IPS-NIHi7 (cell line): Measurements from ENCODE around the gene GRIA1.
"Not testable (repeated sequence)": the region's sequence is repeated elsewhere in the genome, so short reads cannot be mapped to it uniquely, and the experiment has no call there.

Experiments used
- DNase-seq: peaks from one replicate; pipeline ENCODE4 v3.0.0; 2012; ENCODE audit warnings: mixed read lengths; ENCODE audit errors: extremely low spot score

Gene GRIA1

DNA sequence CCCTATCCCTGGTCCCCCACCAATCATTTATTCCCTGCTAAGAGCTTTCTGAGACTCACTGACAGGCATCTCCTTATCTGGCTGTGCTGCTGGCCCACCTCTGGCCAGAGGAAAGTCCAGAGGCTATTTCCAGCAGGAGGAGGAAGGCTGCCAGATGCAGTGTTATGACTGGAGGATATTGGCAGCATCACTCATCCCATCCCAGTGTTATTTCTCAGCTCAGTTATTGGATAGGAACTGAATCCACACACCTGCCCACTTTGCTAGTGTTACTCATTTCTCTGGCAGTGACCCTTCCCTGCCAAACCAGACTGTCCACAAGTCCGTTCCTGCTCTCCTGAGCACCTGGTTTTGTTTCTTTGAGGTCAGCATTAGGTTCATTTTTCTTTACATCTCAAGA is 228.2 kb downstream of the GRIA1 start:
- no peak for DNase-seq

DNA sequence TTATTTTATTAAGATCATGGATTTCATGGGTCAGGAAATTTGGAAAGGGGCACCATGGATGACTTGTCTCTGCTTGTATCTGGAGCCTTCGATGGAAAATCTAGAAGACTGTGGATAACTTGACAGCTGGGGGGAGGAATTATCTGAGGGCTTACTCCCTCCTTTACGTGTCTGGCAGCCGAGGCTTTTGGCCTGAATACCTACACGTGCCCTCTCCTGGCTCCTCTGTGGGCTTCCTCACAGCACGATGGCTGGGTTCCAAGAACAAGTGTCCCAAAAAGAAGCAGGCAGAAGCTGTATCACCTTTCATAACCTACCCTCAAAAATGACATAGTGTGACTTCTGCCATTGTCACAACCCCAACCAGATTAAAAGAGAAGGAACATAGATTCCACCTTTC is 228.9 kb downstream of the GRIA1 start:
- no peak for DNase-seq

DNA sequence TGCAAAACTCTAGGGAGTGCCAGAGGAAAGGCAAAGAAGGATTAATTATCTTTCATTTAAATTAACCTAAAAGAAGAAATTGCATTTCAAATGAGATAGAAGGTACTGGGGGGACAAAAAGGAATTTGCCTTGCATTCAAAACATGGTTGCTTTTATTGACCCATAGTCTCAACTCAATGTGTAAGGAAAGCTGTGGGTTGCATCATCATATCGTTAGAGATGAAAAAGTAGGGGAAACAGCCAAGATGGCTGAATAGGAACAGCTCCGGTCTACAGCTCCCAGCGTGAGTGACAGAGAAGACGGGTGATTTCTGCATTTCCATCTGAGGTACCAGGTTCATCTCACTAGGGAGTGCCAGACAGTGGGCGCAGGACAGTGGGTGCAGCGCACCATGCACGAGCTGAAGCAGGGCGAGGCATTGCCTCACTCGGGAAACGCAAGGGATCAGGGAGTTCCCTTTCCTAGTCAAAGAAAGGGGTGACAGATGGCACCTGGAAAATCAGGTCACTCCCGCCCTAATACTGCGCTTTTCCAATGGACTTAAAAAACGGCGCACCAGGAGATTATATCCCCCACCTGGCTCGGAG is 232.6 kb downstream of the GRIA1 start:
- not testable (repeated sequence) for DNase-seq

DNA sequence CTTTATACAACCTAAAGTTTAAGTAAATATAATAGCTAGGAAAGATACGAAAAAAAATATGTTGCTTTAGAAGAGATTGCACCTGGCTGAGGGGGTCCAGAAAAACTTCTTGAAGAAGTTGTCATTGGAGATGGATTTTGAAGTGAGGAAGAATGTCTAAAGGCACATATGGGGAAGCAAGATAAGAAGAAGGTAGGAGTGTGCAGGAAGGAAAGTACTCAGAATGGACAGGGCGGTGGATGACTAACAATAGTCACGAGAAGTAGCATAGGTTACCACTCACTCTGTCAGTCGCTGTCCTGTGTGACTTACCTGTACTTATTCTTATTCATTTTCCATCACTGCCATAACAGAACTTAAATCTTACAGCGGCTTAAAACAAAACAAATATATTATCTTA is 251.6 kb downstream of the GRIA1 start:
- DNase-seq, result no peak

DNA sequence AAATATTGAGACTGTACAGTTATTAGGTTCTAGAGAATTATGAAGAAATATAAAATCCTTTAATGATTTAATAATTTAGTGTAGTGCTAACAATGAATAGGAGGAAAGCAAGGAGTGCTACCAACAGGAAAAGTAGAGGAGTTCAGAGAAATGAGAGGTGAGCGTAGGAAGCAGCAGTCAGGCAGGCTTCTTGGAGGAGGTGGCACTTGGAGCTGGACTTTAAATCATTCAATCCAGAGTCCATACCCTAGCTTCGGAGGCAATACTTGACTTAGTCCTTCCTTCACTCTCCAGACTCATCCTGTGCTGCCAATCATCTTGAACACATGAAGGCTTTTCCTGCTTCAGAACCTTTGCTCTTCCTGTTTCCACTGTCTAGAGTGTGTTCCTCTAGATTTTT is 254.3 kb downstream of the GRIA1 start:
- no peak for DNase-seq

DNA sequence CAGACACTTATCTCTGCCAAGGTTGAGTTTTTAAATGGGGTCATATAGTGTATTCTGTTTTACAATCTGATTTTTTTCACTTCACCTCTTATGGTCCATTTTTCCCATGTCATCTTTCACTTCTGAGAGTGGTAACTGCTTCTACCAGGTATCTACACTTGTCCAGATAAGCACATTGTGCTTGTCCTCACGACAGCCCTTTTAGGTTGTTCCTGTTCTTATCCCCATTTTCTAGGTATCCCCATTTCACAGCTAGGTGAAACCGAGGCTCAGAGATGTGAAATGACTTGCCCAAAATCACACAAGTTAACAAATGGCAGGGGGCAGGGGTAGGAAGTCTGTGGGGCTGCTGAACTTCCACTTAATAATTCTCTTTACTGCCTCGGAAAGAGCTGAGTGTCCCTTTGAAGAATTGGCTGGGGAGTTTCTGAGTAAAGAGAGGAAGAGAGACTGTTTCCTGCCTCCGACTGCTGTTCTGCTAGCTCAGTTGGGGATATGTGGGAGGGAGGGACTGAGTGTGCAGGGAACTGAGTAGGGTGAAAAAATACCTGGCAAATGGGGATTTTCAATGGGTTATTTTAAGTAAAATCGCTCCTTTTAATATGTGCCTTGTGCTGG is 255.4 kb downstream of the GRIA1 start:
- no peak for DNase-seq

DNA sequence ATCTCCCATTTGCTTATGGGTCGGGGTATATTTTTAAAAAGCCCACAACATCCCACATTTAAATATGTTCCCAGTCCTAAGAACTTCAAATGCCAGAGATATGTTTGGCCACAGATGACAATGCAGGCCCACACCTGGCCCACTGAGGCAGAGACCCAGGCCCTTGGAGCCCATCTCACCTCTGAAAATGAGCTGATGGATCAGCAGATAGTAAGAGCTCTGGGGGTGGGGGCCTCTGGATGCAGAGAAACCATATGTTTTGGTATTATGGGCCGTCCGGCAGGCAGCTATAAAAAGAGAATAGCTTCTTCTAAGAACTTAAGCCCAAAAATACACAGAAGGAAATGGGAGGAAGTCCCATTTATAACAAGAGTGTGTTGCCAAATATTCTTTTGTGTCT is 256.0 kb downstream of the GRIA1 start:
- no peak for DNase-seq

DNA sequence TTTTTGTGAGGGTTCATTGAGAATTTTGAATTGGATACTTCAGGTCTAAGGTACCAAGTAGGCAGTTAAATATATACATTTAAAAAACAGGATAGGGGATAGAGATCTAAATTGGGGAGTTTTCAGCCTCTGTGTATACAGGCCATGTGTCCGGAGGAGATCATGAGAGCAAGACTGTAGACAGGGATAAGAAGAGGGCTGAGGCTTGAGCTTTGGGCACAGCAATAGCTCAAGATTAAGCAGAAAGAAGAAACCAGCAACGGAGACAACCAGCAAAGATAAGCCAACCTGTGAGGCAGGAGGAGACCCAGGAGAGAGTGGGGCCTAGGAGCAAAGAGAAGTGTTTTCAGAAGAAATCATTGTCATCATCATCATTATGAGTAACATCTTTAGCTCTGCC is 258.4 kb downstream of the GRIA1 start:
- no peak for DNase-seq

DNA sequence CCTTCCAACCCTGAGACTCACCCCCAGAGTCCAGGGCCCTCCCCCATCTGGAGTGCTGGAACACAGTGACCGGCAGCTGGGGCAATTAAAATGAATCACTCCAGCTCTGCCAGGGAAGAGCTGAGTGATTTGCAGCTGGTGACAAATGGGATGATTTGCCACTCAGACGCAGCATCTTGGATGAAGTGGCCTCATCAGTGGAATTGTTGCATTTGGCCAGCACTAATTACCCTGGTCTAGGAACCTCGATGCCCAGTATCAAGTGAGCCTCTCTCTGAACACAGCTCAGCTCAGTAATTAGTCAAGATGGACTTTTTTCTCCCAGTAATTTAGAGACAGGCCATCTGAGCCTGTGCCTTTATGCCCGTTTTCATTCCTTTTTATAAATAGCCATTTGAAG is 259.5 kb downstream of the GRIA1 start:
- no peak for DNase-seq

DNA sequence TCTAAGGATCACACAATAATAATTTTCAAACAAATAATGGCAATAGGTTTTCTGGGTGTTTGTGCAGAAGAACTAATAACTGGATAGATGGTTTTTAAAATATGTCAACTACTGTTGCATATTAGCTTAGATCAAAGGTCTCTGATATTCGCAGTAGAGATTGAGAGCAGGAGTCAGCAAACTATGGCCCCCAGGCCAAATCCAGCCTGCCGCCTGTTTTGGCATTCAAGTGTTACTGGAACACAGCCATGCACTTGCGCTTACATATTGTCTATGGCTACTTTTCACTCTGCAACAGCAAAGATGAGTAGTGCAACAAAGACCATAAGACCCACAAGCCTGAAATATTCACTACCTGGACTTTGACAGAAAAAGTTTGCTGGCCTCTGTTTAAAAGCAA is 260.8 kb downstream of the GRIA1 start:
- DNase-seq, result no peak

DNA sequence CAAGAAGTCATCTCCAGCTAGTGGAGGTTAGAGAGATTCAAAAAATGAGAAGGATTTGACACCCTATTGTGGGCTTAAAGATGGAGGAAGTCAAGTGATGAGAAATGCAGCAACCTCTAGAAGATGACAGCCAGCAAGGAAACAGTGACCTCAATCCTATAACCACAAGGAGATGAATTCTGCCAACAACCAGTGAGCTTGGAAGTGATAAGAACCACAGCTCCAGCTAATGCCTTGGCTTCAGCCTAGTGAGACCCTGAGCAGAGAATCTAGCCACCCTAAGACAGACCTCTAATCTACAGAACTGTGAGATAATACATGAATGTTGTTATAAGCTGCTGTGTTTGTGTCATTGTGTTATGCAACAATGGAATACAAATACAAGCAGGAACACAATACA is 262.4 kb downstream of the GRIA1 start:
- DNase-seq, result no peak

DNA sequence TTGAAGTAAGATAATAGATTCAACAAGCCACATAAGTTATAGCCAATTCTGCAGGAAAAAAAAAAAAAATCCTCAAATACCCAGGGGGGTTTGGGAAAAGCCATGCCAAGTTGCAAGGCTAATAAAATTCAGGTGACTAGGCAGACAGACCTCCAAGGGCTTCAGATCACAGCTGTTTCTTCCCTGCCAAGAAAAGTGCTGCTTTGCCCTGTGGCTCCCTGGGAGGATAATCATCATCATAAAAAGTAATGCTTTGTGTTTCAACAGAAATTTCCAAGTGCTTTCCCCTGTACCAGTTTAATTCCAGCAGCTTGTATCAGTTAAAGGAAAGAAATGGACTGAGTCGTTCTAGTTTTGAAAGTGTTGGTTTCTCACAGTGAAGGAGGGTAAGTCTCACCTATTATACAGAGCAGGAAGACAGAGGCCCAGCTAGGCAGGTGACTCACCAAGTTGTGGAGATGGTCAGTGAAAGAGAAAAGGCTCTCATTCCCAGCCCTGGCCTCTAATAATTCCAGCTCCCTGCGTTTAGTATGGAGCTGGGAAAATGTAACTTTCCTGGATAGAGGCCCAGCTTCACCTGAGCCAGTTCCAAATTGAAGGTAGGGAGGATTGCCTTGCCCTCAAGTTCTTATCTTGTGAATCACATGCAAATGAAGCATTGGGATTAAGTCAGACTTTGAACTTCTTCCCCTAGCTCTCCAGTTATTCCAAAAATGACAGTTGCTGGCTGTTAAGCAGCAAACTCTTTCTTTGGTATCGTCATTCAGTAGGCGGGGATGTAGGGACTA is 263.4 kb downstream of the GRIA1 start:
- DNase-seq, result no peak

DNA sequence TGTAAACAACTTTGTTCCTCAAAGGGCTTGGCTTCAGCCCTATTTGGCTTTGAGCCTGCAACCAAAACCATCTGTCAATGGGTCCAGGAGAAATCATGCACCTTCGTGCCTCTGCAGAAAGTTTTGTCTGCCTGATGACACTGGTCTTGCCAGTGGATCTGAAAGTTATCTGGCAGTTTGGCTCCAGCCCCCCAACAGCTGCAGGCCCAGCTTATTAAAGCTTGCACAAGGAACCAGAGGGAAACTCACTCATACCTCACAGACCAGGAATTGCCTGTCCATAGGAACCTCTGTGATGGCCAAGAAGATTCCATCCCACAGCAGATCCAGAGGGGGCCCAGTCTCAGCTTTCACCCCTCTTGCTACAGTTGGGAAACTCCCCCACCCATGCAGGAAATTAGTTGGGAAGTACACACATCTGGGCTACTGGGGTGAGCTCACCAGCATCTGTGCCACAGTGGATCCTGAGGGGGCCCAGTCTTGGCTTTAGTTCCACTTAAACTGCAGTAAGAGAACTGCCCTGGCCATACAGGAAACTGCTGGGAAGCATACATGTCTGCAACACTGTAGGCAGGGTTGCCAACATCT is 265.5 kb downstream of the GRIA1 start:
- DNase-seq, result no peak

DNA sequence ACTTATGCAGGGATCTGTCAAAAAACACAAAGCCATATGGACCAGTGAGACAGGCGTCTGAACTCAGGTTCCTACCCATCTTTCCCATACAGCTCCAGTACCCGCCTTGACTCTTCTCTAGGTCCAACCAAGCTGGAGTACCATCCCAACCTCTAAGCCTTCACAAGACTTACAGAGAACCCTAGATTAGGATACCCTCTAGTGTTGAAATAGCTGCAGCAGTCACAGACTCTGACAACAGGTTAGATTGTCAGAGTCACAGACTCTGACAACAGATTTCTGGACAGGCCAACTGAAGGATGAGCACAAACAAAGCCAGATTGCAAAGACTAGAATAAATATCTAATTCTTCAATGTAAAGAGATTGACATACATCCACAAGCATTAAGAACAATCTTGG is 266.1 kb downstream of the GRIA1 start:
- DNase-seq, result peak; percentile 35

DNA sequence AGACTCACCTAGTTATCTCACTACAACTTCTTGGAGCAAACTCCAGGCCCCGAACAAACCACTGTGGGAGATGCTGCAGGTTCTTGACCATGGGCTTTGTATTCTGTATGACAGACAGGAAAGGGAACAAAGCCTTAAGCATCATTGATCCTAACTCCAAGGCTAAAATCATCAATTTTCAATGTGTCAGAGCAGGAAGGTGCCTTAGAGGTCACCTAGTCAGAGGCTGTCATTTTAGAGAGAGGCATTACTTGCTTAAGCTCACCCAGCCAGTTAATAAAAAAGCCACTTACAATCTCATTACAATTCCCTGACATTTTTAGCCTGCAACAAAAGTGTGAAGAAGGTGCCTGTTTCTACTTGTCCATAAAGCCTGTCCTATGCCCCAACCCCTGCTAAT is 275.5 kb downstream of the GRIA1 start:
- no peak for DNase-seq

DNA sequence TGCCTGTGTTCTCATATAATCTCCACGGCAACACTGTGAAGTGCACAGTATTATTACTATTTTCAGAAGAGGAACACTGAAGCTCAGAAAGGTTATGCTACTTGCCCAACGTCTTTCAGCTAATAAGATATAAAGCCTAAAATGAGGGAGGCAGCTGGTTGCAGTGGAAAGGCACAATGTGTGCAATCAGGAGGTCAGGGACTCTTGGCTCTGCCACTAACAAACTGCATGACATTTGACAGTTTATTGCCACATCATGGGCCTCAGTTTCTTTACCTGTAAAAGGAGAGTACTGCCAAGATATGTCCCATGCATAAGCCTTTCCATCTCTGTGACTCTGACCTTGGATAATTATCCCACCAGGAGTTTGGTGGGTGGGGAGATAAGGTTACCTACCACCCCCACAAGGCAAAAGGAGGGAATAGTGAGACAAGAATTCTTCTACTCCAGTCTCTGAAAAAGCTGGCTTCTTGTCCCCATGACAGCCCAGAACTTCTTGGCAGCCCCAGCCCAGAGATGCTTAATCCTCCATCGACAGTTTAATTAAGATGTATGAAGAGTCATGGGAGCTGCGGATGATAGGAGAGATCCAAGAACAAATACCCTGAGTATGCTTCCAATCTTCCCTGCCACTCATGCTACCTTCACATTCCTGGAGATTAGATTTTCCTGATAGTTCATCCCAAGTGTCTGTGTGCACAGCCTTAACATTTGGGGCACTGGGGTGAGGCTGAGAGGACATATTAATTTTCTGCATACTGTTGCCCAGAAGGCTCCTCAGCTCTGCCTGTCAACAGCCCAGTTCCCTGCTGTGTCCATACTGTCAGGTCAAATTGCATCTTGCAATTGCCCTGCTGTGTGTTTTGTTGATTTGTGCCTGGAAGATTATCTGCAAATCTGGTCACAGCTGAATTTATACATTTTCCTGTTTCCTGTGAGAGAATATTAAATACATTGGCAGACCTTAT is 277.0 kb downstream of the GRIA1 start:
- no peak for DNase-seq

DNA sequence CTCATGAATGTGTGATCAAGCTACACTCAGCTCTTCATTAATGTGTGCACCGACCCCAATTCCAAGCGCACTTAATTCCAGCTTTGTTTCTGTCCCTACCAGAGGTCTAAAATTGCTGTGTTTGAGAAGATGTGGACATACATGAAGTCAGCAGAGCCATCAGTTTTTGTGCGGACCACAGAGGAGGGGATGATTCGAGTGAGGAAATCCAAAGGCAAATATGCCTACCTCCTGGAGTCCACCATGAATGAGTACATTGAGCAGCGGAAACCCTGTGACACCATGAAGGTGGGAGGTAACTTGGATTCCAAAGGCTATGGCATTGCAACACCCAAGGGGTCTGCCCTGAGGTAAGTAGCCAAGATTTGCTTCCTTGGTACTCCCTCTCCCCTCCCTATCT is 279.6 kb downstream of the GRIA1 start:
- no peak for DNase-seq

DNA sequence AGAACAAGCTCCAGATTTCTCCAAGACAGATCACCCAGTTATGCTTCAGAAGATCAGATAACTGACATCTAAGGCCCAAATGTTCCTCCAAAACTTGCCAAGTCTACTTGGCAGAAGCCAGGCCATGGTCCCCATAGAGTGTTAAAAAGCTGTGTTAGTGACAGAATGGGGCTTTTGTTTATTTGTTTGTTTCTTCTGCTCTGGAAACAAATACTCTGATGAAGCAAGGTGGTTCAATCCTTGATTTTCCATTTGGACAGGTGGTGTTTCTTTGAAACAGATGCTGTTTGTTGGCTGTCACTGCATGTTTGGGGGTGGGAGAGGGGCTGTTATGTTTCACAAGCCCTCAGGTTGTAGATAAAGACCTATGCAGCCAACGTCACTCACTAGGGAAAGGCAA is 284.2 kb downstream of the GRIA1 start:
- no peak for DNase-seq

DNA sequence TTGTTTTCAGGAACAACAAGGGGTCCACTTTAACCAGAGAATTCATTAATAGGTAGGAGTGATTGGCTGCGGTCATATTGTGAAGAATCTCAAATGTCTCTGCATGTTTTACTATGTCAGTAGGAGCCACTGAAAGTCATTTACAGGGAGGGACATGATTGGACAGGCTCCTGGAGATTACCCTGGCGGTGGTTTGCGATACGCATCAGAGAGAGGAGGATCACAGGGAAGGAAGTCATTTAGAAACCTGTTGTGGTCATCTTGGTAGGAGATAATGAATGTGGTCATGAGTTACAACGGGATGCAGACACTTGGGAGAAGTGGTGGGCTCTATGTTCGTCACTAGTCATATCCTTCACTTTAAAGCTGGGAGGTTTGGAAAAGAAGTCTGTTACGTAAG is 285.5 kb downstream of the GRIA1 start:
- DNase-seq, result no peak

DNA sequence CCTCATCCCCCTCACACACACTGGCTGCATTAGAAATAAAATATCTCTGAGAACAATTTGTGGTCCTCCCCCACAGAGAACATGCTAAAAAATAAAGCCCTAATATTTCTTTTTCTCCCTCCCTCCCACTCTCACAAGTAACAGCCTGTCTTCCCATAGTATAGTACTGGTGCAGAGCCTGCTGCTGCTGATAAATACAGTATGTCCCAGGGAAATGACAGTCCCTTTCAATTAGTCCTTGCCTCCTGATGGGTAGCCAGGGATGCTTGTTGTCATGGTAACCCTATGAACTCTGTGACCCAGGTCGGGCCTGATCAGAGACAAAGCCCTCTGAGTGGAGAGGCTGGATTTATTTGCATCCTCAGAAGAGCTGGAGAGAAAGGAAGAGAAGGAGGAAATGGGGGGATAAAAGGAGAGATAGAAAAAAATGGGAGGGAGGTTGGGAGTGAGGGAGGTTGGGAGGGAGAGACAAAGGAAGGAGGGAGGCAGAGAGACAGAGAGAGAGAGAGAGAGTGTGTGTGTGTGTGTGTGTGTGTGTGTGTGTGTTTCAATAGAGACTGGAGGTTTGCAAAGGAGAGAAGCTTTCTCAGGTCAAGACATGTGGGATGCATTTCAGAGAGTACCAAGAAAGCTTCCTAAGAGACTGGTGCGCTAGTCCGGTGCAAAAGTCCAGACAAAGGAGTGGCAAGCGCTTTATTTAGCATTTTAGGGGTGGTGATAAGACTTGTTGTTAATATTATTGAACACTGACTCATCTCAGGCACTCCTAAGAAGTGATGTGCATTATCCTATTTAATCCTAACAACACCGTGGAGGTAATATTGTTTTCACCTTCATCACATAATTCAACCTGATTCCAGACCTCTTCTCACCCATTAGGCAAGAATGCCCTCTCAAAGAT is 287.5 kb downstream of the GRIA1 start:
- no peak for DNase-seq

DNA sequence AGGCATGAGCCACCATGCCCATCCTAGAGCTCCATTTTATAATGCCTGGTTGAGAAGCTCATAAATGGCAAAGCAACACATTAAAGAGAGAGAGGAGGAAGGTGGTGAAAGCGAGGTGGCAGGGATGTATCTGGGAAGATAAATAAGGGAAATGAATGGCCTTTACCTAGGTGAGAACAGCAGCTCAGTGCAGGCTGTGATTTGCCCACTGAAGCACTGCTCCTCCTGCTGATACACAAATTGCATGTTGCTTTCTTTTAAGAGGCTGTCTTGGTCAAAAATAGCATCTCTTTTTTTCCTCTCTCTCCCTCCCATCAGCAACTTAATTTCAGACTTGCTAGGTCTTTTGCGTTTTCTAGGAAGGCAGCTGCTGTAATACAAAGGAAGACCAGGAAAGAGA is 289.4 kb downstream of the GRIA1 start:
- DNase-seq, result no peak
